Activated naive CD4-positive, alpha-beta T cell treated with anti-CD3 and anti-CD28 coated beads for 36 hours (primary cell): ENCODE results near the gene GABRG3. TPM values are rescaled to one million over a fixed set of nuclear protein-coding genes. Genes with fewer than 3 reads are reported as not detected.

Experiments used
- CTCF ChIA-PET: fragments of 350-600 bp; sonication (Branson Sonifier 250); formaldehyde crosslinking; loops from one replicate; lab custom pipeline; 2021; ENCODE audit warnings: antibody characterized with exemption; lab: Charles Lee
- DNase-seq: peaks from one replicate; pipeline ENCODE4 v3.0.0-alpha.2; 2020
- H3K27ac Mint-ChIP-seq: one replicate; pipeline ENCODE4 v1.8.0; 2021; ENCODE audit warnings: mild to moderate bottlenecking, mixed read lengths
- H3K27me3 Mint-ChIP-seq: one replicate; pipeline ENCODE4 v1.8.0; 2021; ENCODE audit warnings: low read depth, mixed read lengths
- H3K36me3 Mint-ChIP-seq: one replicate; pipeline ENCODE4 v1.8.0; 2021; ENCODE audit warnings: low read depth, mixed read lengths
- H3K4me1 Mint-ChIP-seq: one replicate; pipeline ENCODE4 v1.8.0; 2021; ENCODE audit warnings: low read depth, mixed read lengths
- H3K4me3 Mint-ChIP-seq: one replicate; pipeline ENCODE4 v1.8.0; 2021; ENCODE audit warnings: mild to moderate bottlenecking, moderate library complexity, mixed read lengths
- H3K9me3 Mint-ChIP-seq: one replicate; pipeline ENCODE4 v1.8.0; 2021; ENCODE audit warnings: mixed read lengths
- intact Hi-C: fragments of 100-400 bp; cut with micrococcal nuclease; formaldehyde crosslinking; loops from one replicate; pipeline ENCODE4 v1.15.1; 2023
- total RNA-seq, 2 experiments: library from RNA; stranded (reverse); gene quantifications; one replicate each; pipeline ENCODE4 v1.2.3, GENCODE V29; 2021

GABRG3 gene
- total RNA-seq, 2 experiments from 2014 or later: not detected

GRCh38 chr15:27499719-27500118 lies 528.7 kb downstream of the GABRG3 start:
- no peaks in the 10 kb centered on the region for H3K36me3 Mint-ChIP-seq

DNA sequence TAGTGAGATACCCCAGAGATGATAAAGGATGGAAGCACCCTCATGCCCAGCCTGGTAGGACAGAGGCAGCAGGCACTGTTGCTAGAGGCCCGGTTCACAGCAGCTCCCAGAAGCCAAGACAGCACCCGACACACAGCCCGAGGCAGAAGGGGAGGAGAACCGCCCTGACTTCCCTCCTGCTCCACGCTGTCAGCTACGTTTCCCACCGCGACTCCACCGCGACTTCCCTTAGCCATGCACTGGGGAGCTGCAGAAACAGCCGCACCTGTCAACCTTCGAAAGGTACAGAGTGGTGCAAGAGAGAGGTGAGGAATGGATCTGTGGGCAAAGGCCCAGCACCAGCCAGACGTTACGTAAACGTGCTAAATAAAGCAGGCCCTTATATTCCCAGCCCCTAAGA lies 529.2 kb downstream of the GABRG3 start:
- CTCF ChIA-PET: no interaction called here
- Mint-ChIP-seq H3K27me3 (no peaks in the 10 kb centered on the region), H3K4me3 (no peak overlapping the region), H3K36me3 (no peaks in the 10 kb centered on the region), H3K9me3 (peaks cover 3% of the 10 kb centered on the region), H3K27ac (no peak overlapping the region), H3K4me1 (no peaks in the 10 kb centered on the region)
- no peak for DNase-seq
- intact Hi-C loops: no loop called here

More at GRCh38 chr15:27499719-27500118, 528.7 kb downstream of the GABRG3 start:
- peaks cover 3% of the 10 kb centered on the region for H3K9me3 Mint-ChIP-seq
- no peak overlapping the region for H3K27ac Mint-ChIP-seq
- no peaks in the 10 kb centered on the region for H3K4me1 Mint-ChIP-seq
- no peak for DNase-seq
- intact Hi-C loops: no loop called here
- H3K4me3 Mint-ChIP-seq: no peak overlapping the region
- H3K27me3 Mint-ChIP-seq: no peaks in the 10 kb centered on the region
- CTCF ChIA-PET: no interaction called here

DNA sequence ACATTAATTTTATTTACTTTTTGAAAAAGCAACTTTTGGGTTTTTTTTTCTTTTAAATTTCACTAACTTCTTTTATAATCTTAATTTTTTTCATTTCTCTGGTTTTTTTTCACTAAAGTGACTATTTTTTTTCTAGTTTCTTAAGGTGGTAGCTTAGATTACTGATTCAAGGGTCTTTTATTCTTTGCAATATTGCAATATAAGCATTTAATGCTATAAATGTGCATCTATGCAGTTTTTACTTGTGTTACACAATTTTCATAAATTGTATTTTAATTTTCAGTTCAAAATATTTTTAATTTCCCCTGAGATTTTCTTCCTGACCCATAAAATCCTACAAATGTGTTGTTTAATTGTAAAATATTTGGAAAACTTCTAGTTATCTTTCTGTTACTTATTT lies 535.8 kb downstream of the GABRG3 start:
- intact Hi-C loops: no loop called here
- H3K27me3 Mint-ChIP-seq: no peaks in the 10 kb centered on the region
- DNase-seq: no peak
- no peaks in the 10 kb centered on the region for H3K36me3 Mint-ChIP-seq
- H3K4me1 Mint-ChIP-seq: no peaks in the 10 kb centered on the region
- CTCF ChIA-PET: no interaction called here
- H3K27ac Mint-ChIP-seq: no peak overlapping the region
- H3K4me3 Mint-ChIP-seq: no peak overlapping the region
- H3K9me3 Mint-ChIP-seq: peaks cover 13% of the 10 kb centered on the region

GRCh38 chr15:27509014-27509413 lies 538.0 kb downstream of the GABRG3 start:
- Mint-ChIP-seq H3K4me3 (no peak overlapping the region), H3K36me3 (no peaks in the 10 kb centered on the region), H3K4me1 (no peaks in the 10 kb centered on the region), H3K27ac (no peak overlapping the region), H3K9me3 (peaks cover 13% of the 10 kb centered on the region), H3K27me3 (no peaks in the 10 kb centered on the region)
- CTCF ChIA-PET: no interaction called here
- no peak for DNase-seq
- intact Hi-C loops: no loop called here

GRCh38 chr15:27512281-27513001 lies 541.5 kb downstream of the GABRG3 start:
- Mint-ChIP-seq H3K9me3 (peaks cover 13% of the 10 kb centered on the region), H3K4me1 (no peaks in the 10 kb centered on the region), H3K27me3 (no peaks in the 10 kb centered on the region), H3K36me3 (no peaks in the 10 kb centered on the region), H3K4me3 (no peak overlapping the region), H3K27ac (no peak overlapping the region)
- no peak for DNase-seq
- intact Hi-C loops: no loop called here
- CTCF ChIA-PET: no interaction called here

GRCh38 chr15:27514526-27514925 lies 543.5 kb downstream of the GABRG3 start:
- CTCF ChIA-PET: no interaction called here
- Mint-ChIP-seq H3K27ac (no peak overlapping the region), H3K4me3 (no peak overlapping the region), H3K4me1 (no peaks in the 10 kb centered on the region), H3K9me3 (peaks cover 4% of the 10 kb centered on the region), H3K27me3 (no peaks in the 10 kb centered on the region), H3K36me3 (no peaks in the 10 kb centered on the region)
- intact Hi-C loops: no loop called here
- DNase-seq: no peak

DNA sequence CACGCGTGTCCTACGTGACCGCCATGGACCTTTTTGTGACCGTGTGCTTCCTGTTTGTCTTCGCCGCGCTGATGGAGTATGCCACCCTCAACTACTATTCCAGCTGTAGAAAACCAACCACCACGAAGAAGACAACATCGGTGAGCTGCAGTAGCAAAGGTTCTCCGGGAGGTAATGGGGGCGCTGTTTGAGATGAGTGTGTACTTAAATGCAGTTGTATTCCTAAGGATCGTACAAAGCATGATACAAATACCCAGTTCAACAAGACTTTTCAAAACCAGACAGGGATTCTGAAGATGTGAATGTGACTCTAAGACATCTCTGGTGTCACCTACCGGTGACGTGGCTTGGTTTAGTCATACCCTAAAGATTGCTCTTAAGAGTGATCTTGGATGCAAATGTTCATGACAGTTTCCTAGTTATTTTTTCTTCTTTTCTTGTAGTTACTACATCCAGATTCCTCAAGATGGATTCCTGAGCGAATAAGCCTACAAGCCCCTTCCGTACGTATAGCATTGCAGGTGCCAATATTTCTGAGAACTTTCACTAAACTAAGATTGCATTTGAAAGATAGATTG lies 556.6 kb downstream of the GABRG3 start:
- Mint-ChIP-seq H3K4me1 (no peaks in the 10 kb centered on the region), H3K9me3 (peaks cover 22% of the 10 kb centered on the region), H3K27me3 (no peaks in the 10 kb centered on the region), H3K4me3 (no peak overlapping the region), H3K36me3 (no peaks in the 10 kb centered on the region), H3K27ac (no peak overlapping the region)
- CTCF ChIA-PET: no interaction called here
- DNase-seq: no peak
- intact Hi-C loops: no loop called here

DNA sequence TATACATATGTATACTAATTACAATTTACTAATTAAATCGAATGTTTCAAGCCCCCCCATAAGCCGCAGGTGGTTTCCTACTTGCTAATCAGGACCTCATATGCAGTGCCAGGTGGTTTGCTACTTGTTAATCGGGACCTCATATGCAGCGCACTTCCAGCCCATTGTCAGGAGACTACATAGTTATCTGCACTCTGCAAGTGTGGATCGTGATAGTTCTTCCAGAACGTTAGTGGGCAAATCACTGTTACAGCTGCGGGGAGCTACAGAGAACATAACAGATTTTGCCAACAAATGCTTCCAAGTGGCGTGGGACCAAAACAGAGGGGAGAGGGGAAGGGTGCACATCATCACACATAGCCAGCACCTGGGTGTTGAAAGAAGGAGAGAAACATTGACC lies 558.4 kb downstream of the GABRG3 start:
- H3K36me3 Mint-ChIP-seq: no peaks in the 10 kb centered on the region
- no peak for DNase-seq
- H3K4me3 Mint-ChIP-seq: no peak overlapping the region
- H3K27me3 Mint-ChIP-seq: no peaks in the 10 kb centered on the region
- peaks cover 18% of the 10 kb centered on the region for H3K9me3 Mint-ChIP-seq
- CTCF ChIA-PET: no interaction called here
- no peaks in the 10 kb centered on the region for H3K4me1 Mint-ChIP-seq
- H3K27ac Mint-ChIP-seq: no peak overlapping the region
- intact Hi-C loops: no loop called here

GRCh38 chr15:27530994-27531393 lies 560.0 kb downstream of the GABRG3 start:
- Mint-ChIP-seq H3K27ac (no peak overlapping the region), H3K4me1 (no peaks in the 10 kb centered on the region), H3K36me3 (no peaks in the 10 kb centered on the region), H3K27me3 (no peaks in the 10 kb centered on the region), H3K4me3 (no peak overlapping the region), H3K9me3 (peaks cover 15% of the 10 kb centered on the region)
- CTCF ChIA-PET: no interaction called here
- intact Hi-C loops: no loop called here
- no peak for DNase-seq

- H3K4me1 Mint-ChIP-seq: no peaks in the 10 kb centered on the region
- intact Hi-C loops: no loop called here
- CTCF ChIA-PET: no interaction called here
- no peaks in the 10 kb centered on the region for H3K27me3 Mint-ChIP-seq
- H3K9me3 Mint-ChIP-seq: peaks cover 5% of the 10 kb centered on the region
- no peaks in the 10 kb centered on the region for H3K36me3 Mint-ChIP-seq
- no peak overlapping the region for H3K27ac Mint-ChIP-seq
- DNase-seq: no peak
- H3K4me3 Mint-ChIP-seq: no peak overlapping the region
These were observed 561.4 kb downstream of the GABRG3 start for GRCh38 chr15:27532358-27532757.

DNA sequence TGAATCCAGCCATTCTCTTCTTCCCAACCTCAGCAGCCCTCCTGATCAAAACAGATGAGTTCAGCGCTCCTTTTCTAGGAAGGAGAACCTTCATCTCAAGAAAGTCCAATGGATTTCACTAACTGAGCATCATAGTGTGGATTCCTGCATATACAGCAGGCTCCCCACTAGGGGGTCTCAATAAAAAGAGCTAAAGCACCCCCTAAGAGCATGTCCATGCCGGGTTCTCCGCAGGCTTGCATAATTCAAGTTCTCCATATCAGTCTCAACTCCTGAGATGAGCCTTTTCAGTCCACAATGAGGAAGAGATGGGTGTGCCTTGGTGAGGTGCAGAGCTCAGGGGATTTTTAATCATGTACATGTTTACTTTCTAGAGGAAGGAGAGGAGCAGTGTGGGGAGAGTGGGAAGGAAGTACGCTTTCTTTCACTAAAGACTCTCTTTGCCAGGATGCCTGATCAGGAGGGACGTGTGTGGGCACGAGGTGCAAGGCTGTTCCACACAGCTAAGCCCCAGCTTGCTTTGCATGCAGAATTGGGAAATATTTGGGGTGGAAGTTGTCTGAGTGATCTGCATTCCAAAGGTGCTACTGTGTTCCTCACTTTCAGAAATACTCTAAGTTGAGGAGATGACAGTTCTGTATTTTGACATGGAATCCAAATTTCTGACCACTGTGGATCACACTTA lies 564.6 kb downstream of the GABRG3 start:
- Mint-ChIP-seq H3K36me3 (no peaks in the 10 kb centered on the region), H3K27me3 (no peaks in the 10 kb centered on the region), H3K4me3 (no peak overlapping the region), H3K4me1 (no peaks in the 10 kb centered on the region), H3K27ac (no peak overlapping the region), H3K9me3 (peaks cover 5% of the 10 kb centered on the region)
- intact Hi-C loops: no loop called here
- no peak for DNase-seq
- CTCF ChIA-PET: no interaction called here

- Mint-ChIP-seq H3K27me3 (no peaks in the 10 kb centered on the region), H3K4me3 (no peak overlapping the region), H3K36me3 (no peaks in the 10 kb centered on the region), H3K27ac (no peak overlapping the region), H3K4me1 (no peaks in the 10 kb centered on the region), H3K9me3 (peaks cover 5% of the 10 kb centered on the region)
- intact Hi-C loops: no loop called here
- no peak for DNase-seq
- CTCF ChIA-PET: no interaction called here
These were observed 567.3 kb downstream of the GABRG3 start for GRCh38 chr15:27538325-27538724.

- H3K4me3 Mint-ChIP-seq: no peak overlapping the region
- DNase-seq: no peak
- H3K27me3 Mint-ChIP-seq: no peaks in the 10 kb centered on the region
- H3K36me3 Mint-ChIP-seq: no peaks in the 10 kb centered on the region
- no peaks in the 10 kb centered on the region for H3K4me1 Mint-ChIP-seq
- intact Hi-C loops: no loop called here
- CTCF ChIA-PET: no interaction called here
- H3K9me3 Mint-ChIP-seq: peaks cover 8% of the 10 kb centered on the region
- H3K27ac Mint-ChIP-seq: no peak overlapping the region
These were observed 570.6 kb downstream of the GABRG3 start for GRCh38 chr15:27541581-27541980.
